ENCODE measurements around the gene HOMER1. TPM values are rescaled to one million over a fixed set of nuclear protein-coding genes. Genes with fewer than 3 reads are reported as not detected.

HOMER1 gene
- total RNA-seq, 2 donors from 2014 or later = 1.6 to 11.9 TPM

Small RNA genes lying within 50 kb of the gene (small RNA-seq; reads per million reads assigned to genes)
- not detected for gene RF00019

Other genes with a start within 250 kb of the HOMER1 start
- gene TENT2, start 98.3 kb upstream of the HOMER1 start, total RNA-seq = 10 to 100 TPM; 44.6 to 50.1 TPM
- 1 to 10 TPM; 1.6 to 3.3 TPM for gene CMYA5, start 175.7 kb upstream of the HOMER1 start, total RNA-seq